Endothelial cell of umbilical vein (primary cell): ENCODE results near the gene DKK3. TPM values are rescaled to one million over a fixed set of nuclear protein-coding genes. Genes with fewer than 3 reads are reported as not detected.

ENCODE experiments used
- BruUV-seq: library from RNA; stranded (reverse); fragments of 400-500 nt; replicated peaks from 2 replicates; lab custom pipeline; 2021; lab: Mats Ljungman, UMichigan
- CTCF ChIA-PET: fragments of 300-600, 350-600 bp; sonication (Branson Sonifier 250); formaldehyde crosslinking; loops from one replicate; lab custom pipeline; 2021; ENCODE audit warnings: antibody characterized with exemption, inconsistent platforms; lab: Charles Lee
- POLR2A ChIA-PET: fragments of 300-600, 350-600 bp; sonication (Branson Sonifier 250); formaldehyde crosslinking; loops from one replicate; lab custom pipeline; 2021; ENCODE audit warnings: antibody characterized with exemption, inconsistent platforms; lab: Charles Lee
- DNase-seq: peaks from one replicate; pipeline ENCODE4 v3.0.0-alpha.2; 2011; ENCODE audit warnings: low read depth, low spot score
- FAIRE-seq: peaks from 2 replicates; lab custom pipeline; 2011; peaks lifted over from hg19 to GRCh38; lab: Jason Lieb, UNC
- H2AFZ ChIP-seq: 2 replicates; pipeline ENCODE4 v1.6.0; 2012; ENCODE audit warnings: low read depth, low read length, control low read depth, inconsistent platforms
- H3K27ac ChIP-seq: 2 replicates; pipeline ENCODE4 v1.5.1; 2011; ENCODE audit warnings: low read depth, mild to moderate bottlenecking, control low read depth, low read length, moderate library complexity; ENCODE audit not compliant: insufficient read depth
- H3K27me3 ChIP-seq, 2 experiments: 2 replicates each; pipeline versions ENCODE4 v1.6.0 to v1.6.1; 2011; ENCODE audit warnings: low read length in 2 of 2, mixed read lengths in 1 of 2; ENCODE audit not compliant: control insufficient read depth in 2 of 2, insufficient read depth in 2 of 2
- H3K36me3 ChIP-seq, 2 experiments: 2 replicates in 1 of 2; 3 replicates in 1 of 2; pipeline ENCODE4 v1.5.1; 2011; ENCODE audit warnings: low read length in 2 of 2, mild to moderate bottlenecking in 1 of 2, moderate library complexity in 1 of 2; ENCODE audit not compliant: control insufficient read depth in 2 of 2, insufficient read depth in 2 of 2; ENCODE audit errors: extremely low read depth in 1 of 2
- H3K4me1 ChIP-seq: 3 replicates; pipeline ENCODE4 v1.5.1; 2011; ENCODE audit warnings: mild to moderate bottlenecking, low read length; ENCODE audit not compliant: control insufficient read depth, insufficient read depth; ENCODE audit errors: extremely low read depth
- H3K4me2 ChIP-seq: 2 replicates; pipeline ENCODE4 v1.6.1; 2011; ENCODE audit warnings: low read length, control low read depth, mixed read lengths; ENCODE audit not compliant: insufficient read depth
- H3K4me3 ChIP-seq, 3 experiments: fragments of 200-600 bp in 1 of 3; sonication (generic), shearing (Covaris generic) in 1 of 3; replicated peaks in 1 of 3; 2 replicates each; pipeline ENCODE4 v1.5.1; 2011 to 2016; ENCODE audit warnings: control low read depth in 3 of 3, low read length in 3 of 3, mild to moderate bottlenecking in 2 of 3, inconsistent platforms in 1 of 3, low read depth in 1 of 3, moderate library complexity in 1 of 3; ENCODE audit not compliant: insufficient read depth in 1 of 3
- H3K79me2 ChIP-seq: 2 replicates; pipeline ENCODE4 v1.6.0; 2012; ENCODE audit warnings: low read length, inconsistent platforms; ENCODE audit not compliant: control insufficient read depth, insufficient read depth
- H3K9ac ChIP-seq: replicated peaks from 2 replicates; pipeline ENCODE3; 2011; ENCODE audit warnings: low read length, control low read depth; ENCODE audit not compliant: insufficient read depth; ENCODE audit errors: extremely low read depth
- H3K9me1 ChIP-seq: replicated peaks from 3 replicates; pipeline ENCODE4 v1.6.0; 2011; ENCODE audit warnings: mild to moderate bottlenecking, low read length; ENCODE audit not compliant: control insufficient read depth, insufficient read depth; ENCODE audit errors: extremely low read depth
- H3K9me3 ChIP-seq: replicated peaks from 2 replicates; pipeline ENCODE4 v1.5.1; 2012; ENCODE audit warnings: low read length, inconsistent platforms; ENCODE audit not compliant: control insufficient read depth, insufficient read depth
- H4K20me1 ChIP-seq: replicated peaks from 2 replicates; pipeline ENCODE3; 2011; ENCODE audit warnings: mild to moderate bottlenecking, low read length; ENCODE audit not compliant: control insufficient read depth, insufficient read depth; ENCODE audit errors: extremely low read depth
- CTCF ChIP-seq, 2 donors: IDR thresholded peaks; 1 replicate in 1 of 2; 2 replicates in 1 of 2; pipeline ENCODE4 v1.5.1; 2011; ENCODE audit warnings: low read length in 2 of 2, mild to moderate bottlenecking in 2 of 2, moderate library complexity in 2 of 2, control low read depth in 1 of 2, inconsistent platforms in 1 of 2, low read depth in 1 of 2; ENCODE audit not compliant: insufficient read depth in 1 of 2; ENCODE audit errors: extremely low read depth in 1 of 2
- EZH2 ChIP-seq: IDR thresholded peaks from 2 replicates; pipeline ENCODE4 v1.6.1; 2012; ENCODE audit warnings: borderline replicate concordance, low read depth, mild to moderate bottlenecking, moderate library complexity, low read length, inconsistent platforms; ENCODE audit not compliant: severe bottlenecking
- FOS ChIP-seq: IDR thresholded peaks from 2 replicates; pipeline ENCODE4 v1.6.1; 2011; ENCODE audit warnings: mild to moderate bottlenecking, low read length, moderate library complexity, borderline replicate concordance; ENCODE audit not compliant: insufficient read depth
- GATA2 ChIP-seq: IDR thresholded peaks from 2 replicates; pipeline ENCODE4 v1.7.0; 2011; ENCODE audit warnings: low read depth, mild to moderate bottlenecking, moderate library complexity, mixed read lengths, low read length; ENCODE audit not compliant: insufficient read length, insufficient read depth
- JUN ChIP-seq: IDR thresholded peaks from 2 replicates; pipeline ENCODE4 v1.6.1; 2011; ENCODE audit warnings: borderline replicate concordance, low read depth; ENCODE audit not compliant: insufficient read length, insufficient read depth
- MAX ChIP-seq: IDR thresholded peaks from 2 replicates; pipeline ENCODE4 v1.6.1; 2011; ENCODE audit not compliant: insufficient read depth, insufficient read length
- MYC ChIP-seq: IDR thresholded peaks from one replicate; pipeline ENCODE4 v1.6.1; 2011; ENCODE audit warnings: mild to moderate bottlenecking, low read depth, low read length
- POLR2A ChIP-seq: IDR thresholded peaks from 2 replicates; pipeline ENCODE4 v1.6.1; 2012; ENCODE audit warnings: low read depth, mild to moderate bottlenecking, control low read depth, low read length
- POLR2AphosphoS5 ChIP-seq: IDR thresholded peaks from 2 replicates; pipeline ENCODE4 v1.6.1; 2012; ENCODE audit warnings: low read depth, mild to moderate bottlenecking, control low read depth, low read length, moderate library complexity; ENCODE audit not compliant: insufficient read depth
- dilution Hi-C: fragments of 300-500 bp; cut with MboI; formaldehyde crosslinking; loops from one replicate; pipeline ENCODE4 v1.15.0; 2019; ENCODE audit warnings: low sequenced_read_pairs; ENCODE audit not compliant: extremely low pct_ligation_motif_present
- intact Hi-C: fragments of 100-400 bp; cut with micrococcal nuclease; formaldehyde crosslinking; loops from one replicate; pipeline ENCODE4 v1.10.0; 2022
- polyA plus RNA-seq, 4 experiments: library from polyadenylated mRNA; depleted of rRNA in 3 of 4; stranded (reverse) in 3 of 4; unstranded in 1 of 4; fragments of >200 nt; gene quantifications; 2 replicates each; pipeline versions ENCODE4 v1.2.1 to v1.2.3, GENCODE V29; 2011 to 2012; ENCODE audit warnings: missing spikeins in 1 of 4
- total RNA-seq: library from RNA; stranded (reverse); gene quantifications from 2 replicates; pipeline ENCODE4 v1.2.3, GENCODE V29; 2021

The DKK3 gene
- total and polyA plus RNA-seq, 2 donors (not counting 3 experiments of a cell fraction or from before 2014, with no cell fraction given) = 131 to 335 TPM

GRCh38 chr11:11979488-11980117 lies 28.8 kb downstream of the DKK3 start:
- ChIA-PET CTCF (interaction anchor here (1.1 to 4.0 kb wide), 13 partner anchors 8 to 309 kb away, joined by 3 to 17 read pairs (median 4); partner anchors contain the start of gene DKK3), POLR2A (interaction anchor here (1.1 kb wide), 1 partner anchor 9 kb away, joined by 3 read pairs; no protein-coding TSS in a partner anchor)
- H3K27me3 ChIP-seq = no peaks in the 10 kb centered on the region
- H3K4me1 ChIP-seq = peaks cover 55% of the 10 kb centered on the region
- dilution Hi-C loops (no loop called here), intact Hi-C loops (loop anchor here (1.0 to 10.0 kb wide), 7 partner anchors 8 to 1172 kb away; partner anchors contain the start of gene EIF4G2)
- DNase-seq = no peak
- H3K9me1 ChIP-seq = no peaks in the 10 kb centered on the region
- peak overlapping the region; percentile 10 for H3K4me2 ChIP-seq
- no peaks in the 10 kb centered on the region for H3K79me2 ChIP-seq
- peak overlapping the region; percentile 25 for H3K9ac ChIP-seq
- peak overlapping the region; percentile 2 for H2AFZ ChIP-seq
- TSS peak; percentile 37 for BruUV-seq
- no peak overlapping the region for H3K4me3 ChIP-seq
- peaks cover 0 to 2% of the 10 kb centered on the region in 2 experiments for H3K36me3 ChIP-seq
- TF ChIP-seq FOS (no peak), MYC (no peak), JUN (no peak), POLR2A (peak; percentile 20)
- FAIRE-seq = peak; percentile 67
- no peaks in the 10 kb centered on the region for H4K20me1 ChIP-seq
- H3K27ac ChIP-seq = peak overlapping the region; percentile 95
- H3K9me3 ChIP-seq = no peaks in the 10 kb centered on the region

GRCh38 chr11:11978792-11979487 lies 29.5 kb downstream of the DKK3 start:
- TF ChIP-seq GATA2 (peak; percentile 90), MAX (peak; percentile 78), MYC (no peak), POLR2A (peak; percentile 43), EZH2 (no peak), JUN (no peak), POLR2AphosphoS5 (peak; percentile 75), FOS (peak; percentile 2), CTCF (IDR thresholded peaks at IDR 0.05; ENCODE audit: extremely low read depth in 1 of 2, insufficient read depth in 1 of 2, low read depth in 1 of 2, low read length in 2 of 2) (no peak)
- POLR2A ChIA-PET = interaction anchor here (1.1 kb wide), 1 partner anchor 9 kb away, joined by 3 read pairs; no protein-coding TSS in a partner anchor
- Histone ChIP-seq H3K9me3 (no peaks in the 10 kb centered on the region), H3K4me2 (peak overlapping the region; percentile 10), H3K36me3 (peaks cover 0 to 2% of the 10 kb centered on the region in 2 experiments), H3K79me2 (no peaks in the 10 kb centered on the region), H2AFZ (peak overlapping the region; percentile 9), H3K4me1 (peaks cover 55% of the 10 kb centered on the region), H3K27ac (peak overlapping the region; percentile 95), H3K4me3 (no peak overlapping the region), H3K9me1 (no peaks in the 10 kb centered on the region), H4K20me1 (no peaks in the 10 kb centered on the region), H3K27me3 (no peaks in the 10 kb centered on the region), H3K9ac (peak overlapping the region; percentile 44)
- DNase-seq (peak; percentile 87), FAIRE-seq (peak; percentile 94)
- intact Hi-C loops (loop anchor here (1.0 to 10.0 kb wide), 7 partner anchors 8 to 1172 kb away; partner anchors contain the start of gene EIF4G2), dilution Hi-C loops (no loop called here)
- BruUV-seq = TSS peak; percentile 61
- CTCF ChIA-PET = interaction anchor here (1.1 to 4.0 kb wide), 12 partner anchors 9 to 310 kb away, joined by 3 to 31 read pairs (median 5); partner anchors contain the start of gene DKK3
